ENCODE results near the gene CD3G. TPM values are rescaled to one million over a fixed set of nuclear protein-coding genes. Genes with fewer than 3 reads are reported as not detected.

CD3G gene
- total and polyA plus RNA-seq, 2 of the 4 experiments (the other 2 are of a cell fraction) = not detected

DNA sequence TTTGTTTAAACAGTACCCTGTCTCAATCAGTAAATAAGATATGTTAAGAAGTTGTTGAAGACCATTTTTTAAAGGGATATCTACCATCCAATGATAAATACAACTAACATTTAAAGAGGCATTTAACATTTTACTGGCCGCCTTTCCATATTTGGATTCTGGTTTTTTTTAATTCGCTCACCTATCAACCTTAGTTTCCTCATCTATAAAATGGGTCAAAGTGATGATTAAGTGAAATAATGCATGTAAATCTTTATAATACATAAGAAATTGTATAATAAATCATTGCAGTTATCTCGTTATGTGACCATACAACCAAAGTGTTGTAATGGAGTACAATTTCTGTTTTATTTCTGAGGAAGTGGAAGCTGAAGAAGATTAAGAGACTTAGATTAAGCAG lies 39.5 kb downstream of the CD3G start:
- no peak overlapping the region for H2BK20ac ChIP-seq (ENCODE audit: low read depth, low read length)
- H3K27me3 ChIP-seq (ENCODE audit: control insufficient read depth, insufficient read depth, low read length) = no peaks in the 10 kb centered on the region
- intact Hi-C loops (cut with micrococcal nuclease) (no loop called here), in situ Hi-C loops (cut with MboI; ENCODE audit: low sequenced_read_pairs) (no loop called here), dilution Hi-C loops (cut with HindIII; ENCODE audit: low sequenced_read_pairs, unreplicated experiment) (no loop called here)
- DNase-seq (no peak), ATAC-seq (ENCODE audit: low read depth) (no peak)
- no peak overlapping the region for H3K4me2 ChIP-seq (ENCODE audit: low read depth, low read length)
- no peak overlapping the region for H3K14ac ChIP-seq (replicated peaks; ENCODE audit: low read depth, low read length)
- H3K23ac ChIP-seq (ENCODE audit: low read depth, low read length) = no peak overlapping the region
- H3K4me1 ChIP-seq (ENCODE audit: control insufficient read depth, insufficient read depth, low read length) = no peaks in the 10 kb centered on the region
- no peak overlapping the region for H3K27ac ChIP-seq (ENCODE audit: insufficient read depth, low read length)
- no peak overlapping the region for H4K8ac ChIP-seq (ENCODE audit: low read depth in 2 of 2, low read length in 2 of 2)
- no peaks in the 10 kb centered on the region for H4K20me1 ChIP-seq (ENCODE audit: insufficient read depth, low read length)
- TF ChIP-seq NFE2L2 (IDR thresholded peaks at IDR 0.05; ENCODE audit: low read depth, low read length) (no peak), MAFK (IDR thresholded peaks at IDR 0.05; ENCODE audit: low read depth, low read length) (no peak), POLR2A (IDR thresholded peaks at IDR 0.05; ENCODE audit: low read depth, low read length) (no peak), SMC3 (IDR thresholded peaks at IDR 0.05; ENCODE audit: low read depth, low read length) (no peak), MAZ (IDR thresholded peaks at IDR 0.05; ENCODE audit: borderline replicate concordance, low read depth, low read length) (no peak), BHLHE40 (IDR thresholded peaks at IDR 0.05; ENCODE audit: low read depth, low read length) (no peak), RCOR1 (IDR thresholded peaks at IDR 0.05; ENCODE audit: insufficient replicate concordance, low read length) (no peak), CHD1 (IDR thresholded peaks at IDR 0.05; ENCODE audit: low read depth, low read length) (no peak), CEBPB (IDR thresholded peaks at IDR 0.05; ENCODE audit: low read depth, low read length) (no peak), RFX5 (IDR thresholded peaks at IDR 0.05; ENCODE audit: low read depth, low read length) (no peak), FOS (IDR thresholded peaks at IDR 0.05; ENCODE audit: low read depth, low read length) (no peak), RAD21 (IDR thresholded peaks at IDR 0.05; ENCODE audit: low read length) (no peak), MXI1 (IDR thresholded peaks at IDR 0.05; ENCODE audit: borderline replicate concordance, low read depth, low read length) (no peak)
- TF ChIP-seq, protein P1, sequence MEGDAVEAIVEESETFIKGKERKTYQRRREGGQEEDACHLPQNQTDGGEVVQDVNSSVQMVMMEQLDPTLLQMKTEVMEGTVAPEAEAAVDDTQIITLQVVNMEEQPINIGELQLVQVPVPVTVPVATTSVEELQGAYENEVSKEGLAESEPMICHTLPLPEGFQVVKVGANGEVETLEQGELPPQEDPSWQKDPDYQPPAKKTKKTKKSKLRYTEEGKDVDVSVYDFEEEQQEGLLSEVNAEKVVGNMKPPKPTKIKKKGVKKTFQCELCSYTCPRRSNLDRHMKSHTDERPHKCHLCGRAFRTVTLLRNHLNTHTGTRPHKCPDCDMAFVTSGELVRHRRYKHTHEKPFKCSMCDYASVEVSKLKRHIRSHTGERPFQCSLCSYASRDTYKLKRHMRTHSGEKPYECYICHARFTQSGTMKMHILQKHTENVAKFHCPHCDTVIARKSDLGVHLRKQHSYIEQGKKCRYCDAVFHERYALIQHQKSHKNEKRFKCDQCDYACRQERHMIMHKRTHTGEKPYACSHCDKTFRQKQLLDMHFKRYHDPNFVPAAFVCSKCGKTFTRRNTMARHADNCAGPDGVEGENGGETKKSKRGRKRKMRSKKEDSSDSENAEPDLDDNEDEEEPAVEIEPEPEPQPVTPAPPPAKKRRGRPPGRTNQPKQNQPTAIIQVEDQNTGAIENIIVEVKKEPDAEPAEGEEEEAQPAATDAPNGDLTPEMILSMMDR (conservative IDR thresholded peaks at IDR 0.05; ENCODE audit: low read depth, low read length) = no peak
- TF ChIP-seq, protein P2, sequence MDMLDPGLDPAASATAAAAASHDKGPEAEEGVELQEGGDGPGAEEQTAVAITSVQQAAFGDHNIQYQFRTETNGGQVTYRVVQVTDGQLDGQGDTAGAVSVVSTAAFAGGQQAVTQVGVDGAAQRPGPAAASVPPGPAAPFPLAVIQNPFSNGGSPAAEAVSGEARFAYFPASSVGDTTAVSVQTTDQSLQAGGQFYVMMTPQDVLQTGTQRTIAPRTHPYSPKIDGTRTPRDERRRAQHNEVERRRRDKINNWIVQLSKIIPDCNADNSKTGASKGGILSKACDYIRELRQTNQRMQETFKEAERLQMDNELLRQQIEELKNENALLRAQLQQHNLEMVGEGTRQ (IDR thresholded peaks at IDR 0.05; ENCODE audit: low read depth, low read length) = no peak
- TF ChIP-seq, protein P3, sequence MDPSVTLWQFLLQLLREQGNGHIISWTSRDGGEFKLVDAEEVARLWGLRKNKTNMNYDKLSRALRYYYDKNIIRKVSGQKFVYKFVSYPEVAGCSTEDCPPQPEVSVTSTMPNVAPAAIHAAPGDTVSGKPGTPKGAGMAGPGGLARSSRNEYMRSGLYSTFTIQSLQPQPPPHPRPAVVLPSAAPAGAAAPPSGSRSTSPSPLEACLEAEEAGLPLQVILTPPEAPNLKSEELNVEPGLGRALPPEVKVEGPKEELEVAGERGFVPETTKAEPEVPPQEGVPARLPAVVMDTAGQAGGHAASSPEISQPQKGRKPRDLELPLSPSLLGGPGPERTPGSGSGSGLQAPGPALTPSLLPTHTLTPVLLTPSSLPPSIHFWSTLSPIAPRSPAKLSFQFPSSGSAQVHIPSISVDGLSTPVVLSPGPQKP (IDR thresholded peaks at IDR 0.05; ENCODE audit: borderline replicate concordance, low read depth, low read length) = no peak
- no peak overlapping the region for H2AFZ ChIP-seq (replicated peaks; ENCODE audit: low read length, poor library complexity)
- H4K5ac ChIP-seq (ENCODE audit: low read depth, low read length) = no peak overlapping the region
- no peak overlapping the region for H3K4me3 ChIP-seq (ENCODE audit: insufficient read depth, low read depth, low read length)
- H2BK15ac ChIP-seq (ENCODE audit: low read depth, low read length) = no peak overlapping the region
- CTCF ChIA-PET = no interaction called here
- no peaks in the 10 kb centered on the region for H3K9me3 ChIP-seq (ENCODE audit: control insufficient read depth, insufficient read depth, low read length)
- H2BK120ac ChIP-seq (ENCODE audit: low read depth, low read length) = no peak overlapping the region
- no peak overlapping the region for H2AK9ac ChIP-seq (replicated peaks; ENCODE audit: low read depth, low read length, poor library complexity)
- H3K9ac ChIP-seq (ENCODE audit: low read depth, low read length) = no peak overlapping the region
- H2AK5ac ChIP-seq (ENCODE audit: low read depth, low read length) = no peak overlapping the region
- no peaks in the 10 kb centered on the region for H3K9me1 ChIP-seq (ENCODE audit: insufficient read depth, low read length)
- no peak overlapping the region for H3K18ac ChIP-seq (ENCODE audit: low read depth, low read length)
- no peak overlapping the region for H4K91ac ChIP-seq (ENCODE audit: insufficient read depth, low read depth, low read length)
- POLR2A ChIA-PET (ENCODE audit: unreplicated experiment) = no interaction called here
- BruUV-seq (replicated peaks) = no TSS peak
- no peak overlapping the region for H2BK5ac ChIP-seq (ENCODE audit: low read depth, low read length, poor library complexity, severe bottlenecking)
- no CpG with 5 or more reads among the region's 3 CpGs for WGBS, 2 experiments (ENCODE audit: extremely low coverage in 2 of 2, insufficient read length in 1 of 2)
- H3K56ac ChIP-seq (ENCODE audit: extremely low read depth, insufficient read depth, low read length) = no peak overlapping the region
- H3K36me3 ChIP-seq (ENCODE audit: control insufficient read depth, insufficient read depth, low read length) = peaks cover 48% of the 10 kb centered on the region
- H3K79me1 ChIP-seq (ENCODE audit: low read depth in 1 of 2, low read length in 2 of 2) = no peaks in the 10 kb centered on the region
- no peak overlapping the region for H3K4ac ChIP-seq (ENCODE audit: low read depth, low read length)

Measured in IMR-90 (cell line).